PC-9 (cell line): Measurements from ENCODE around the gene ABHD16B. TPM values are rescaled to one million over a fixed set of nuclear protein-coding genes. Genes with fewer than 3 reads are reported as not detected.

Experiments
- BruUV-seq: library from RNA; stranded (reverse); fragments of 400-500 nt; replicated peaks from 2 replicates; lab custom pipeline; 2021; lab: Mats Ljungman, UMichigan
- CTCF ChIA-PET: fragments of 300-600 bp; sonication (Branson Sonifier 250); formaldehyde crosslinking; loops from one replicate; lab custom pipeline; 2022; ENCODE audit warnings: antibody characterized with exemption; lab: Charles Lee
- POLR2A ChIA-PET: fragments of 300-600 bp; sonication (Branson Sonifier 250); formaldehyde crosslinking; loops from one replicate; lab custom pipeline; 2022; ENCODE audit warnings: antibody characterized with exemption; ENCODE audit not compliant: unreplicated experiment; lab: Charles Lee
- DNase-seq, 2 experiments: peaks; one replicate each; pipeline versions ENCODE4 v3.0.0 to v3.0.0-alpha.2; 2015 to 2022; ENCODE audit warnings: mixed read lengths in 1 of 2
- H2AFZ ChIP-seq: fragments of 200-600 bp; sonication (generic); 2 replicates; pipeline ENCODE4 v1.8.1; 2017; ENCODE audit warnings: antibody characterized with exemption
- H3F3A ChIP-seq: fragments of 200-600 bp; sonication (generic); 2 replicates; pipeline ENCODE4 v1.8.1; 2017; ENCODE audit warnings: antibody characterized with exemption, mild to moderate bottlenecking, low read depth; ENCODE audit not compliant: insufficient read depth
- H3K27ac ChIP-seq: fragments of 200-600 bp; sonication (generic); 2 replicates; pipeline ENCODE4 v1.6.1; 2016; ENCODE audit warnings: mixed run types
- H3K27me3 ChIP-seq: fragments of 200-600 bp; sonication (generic); 2 replicates; pipeline ENCODE4 v1.6.1; 2016; ENCODE audit warnings: low read depth, mixed run types; ENCODE audit not compliant: insufficient read depth
- H3K36me3 ChIP-seq: fragments of 200-600 bp; sonication (generic); 2 replicates; pipeline ENCODE4 v1.6.1; 2016; ENCODE audit warnings: low read depth, mixed run types
- H3K4me1 ChIP-seq: fragments of 200-600 bp; sonication (generic); replicated peaks from 2 replicates; pipeline ENCODE4 v1.6.1; 2016; ENCODE audit warnings: mixed run types; ENCODE audit not compliant: insufficient read depth
- H3K4me2 ChIP-seq: fragments of 200-600 bp; sonication (generic); 2 replicates; pipeline ENCODE4 v1.6.1; 2017; ENCODE audit warnings: mixed run types
- H3K4me3 ChIP-seq: fragments of 200-600 bp; sonication (generic); 2 replicates; pipeline ENCODE4 v1.6.1; 2016; ENCODE audit warnings: mixed run types
- H3K79me2 ChIP-seq: fragments of 200-600 bp; sonication (generic); 2 replicates; pipeline ENCODE4 v1.6.1; 2017; ENCODE audit warnings: low read depth, mixed run types
- H3K9me2 ChIP-seq: fragments of 200-600 bp; sonication (generic); 2 replicates; pipeline ENCODE4 v1.8.1; 2017; ENCODE audit warnings: mild to moderate bottlenecking; ENCODE audit not compliant: insufficient read depth
- H3K9me3 ChIP-seq: fragments of 200-600 bp; sonication (generic); 2 replicates; pipeline ENCODE4 v1.8.1; 2016; ENCODE audit warnings: low read depth; ENCODE audit not compliant: insufficient read depth
- H4K20me1 ChIP-seq: fragments of 200-600 bp; sonication (generic); 2 replicates; pipeline ENCODE4 v1.8.1; 2017; ENCODE audit not compliant: insufficient read depth
- CTCF ChIP-seq: fragments of 200-600 bp; sonication (generic); conservative IDR thresholded peaks from 2 replicates; pipeline ENCODE4 v1.6.1; 2017; ENCODE audit warnings: mixed run types, antibody characterized with exemption, mild to moderate bottlenecking, moderate library complexity
- EZH2 ChIP-seq: fragments of 200-600 bp; sonication (generic); IDR thresholded peaks from 2 replicates; pipeline ENCODE4 v1.8.0; 2017; ENCODE audit warnings: antibody characterized with exemption, low read depth
- intact Hi-C: fragments of 100-400 bp; cut with micrococcal nuclease; formaldehyde crosslinking; loops from one replicate; pipeline ENCODE4 v1.10.0; 2022; ENCODE audit not compliant: unreplicated experiment
- total RNA-seq: library from RNA; stranded (reverse); gene quantifications from 2 replicates; pipeline ENCODE4 v1.2.3, GENCODE V29; 2021

The ABHD16B gene
- total RNA-seq, 1 experiment from 2014 or later = not detected

DNA sequence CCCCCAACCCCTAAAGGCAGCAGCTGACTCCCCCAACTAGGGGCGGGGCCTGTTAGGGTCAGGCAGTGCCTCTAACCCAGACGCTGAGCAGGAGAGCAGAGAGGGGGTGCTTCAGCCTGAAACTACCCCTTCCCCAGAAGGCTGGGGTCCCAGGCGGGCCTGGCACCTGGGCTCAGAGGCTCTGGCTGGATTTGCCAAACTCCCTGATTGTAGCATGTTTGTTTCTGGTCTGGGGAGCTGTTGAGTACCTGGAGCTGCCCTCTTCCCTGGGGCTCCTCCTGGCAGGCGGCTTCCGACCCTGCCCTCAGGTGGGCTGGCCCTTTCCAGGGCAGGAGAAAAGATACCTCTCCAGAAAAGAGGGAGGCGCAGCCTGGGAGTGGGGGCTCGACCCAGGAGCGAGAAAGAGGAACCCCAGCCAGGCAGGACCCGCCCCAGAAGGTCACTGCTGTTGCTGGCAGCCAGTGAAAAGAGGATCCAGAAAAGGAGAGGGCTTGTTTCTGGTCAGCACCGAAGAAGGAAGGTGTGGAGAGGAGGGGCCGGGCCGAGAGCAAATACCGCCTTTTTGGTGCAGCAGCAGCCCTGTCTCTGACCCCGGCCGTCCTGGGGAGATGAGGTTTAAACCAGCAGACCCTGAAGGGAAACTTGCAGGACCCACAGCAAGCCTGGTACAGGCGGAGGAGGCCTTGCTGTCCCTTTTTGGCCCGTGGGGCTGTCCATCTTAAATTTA, 810 bp upstream of the ABHD16B start:
- H3K9me3 ChIP-seq = no peaks in the 10 kb centered on the region
- intact Hi-C loops = loop anchor here (10.0 kb wide), 1 partner anchor 204 kb away; the partner anchor contains the start of gene TCEA2
- no peak overlapping the region for H2AFZ ChIP-seq
- no peak overlapping the region for H3K4me2 ChIP-seq
- ChIA-PET CTCF (no interaction called here), POLR2A (no interaction called here)
- H4K20me1 ChIP-seq = peaks cover 12% of the 10 kb centered on the region
- no peaks in the 10 kb centered on the region for H3K36me3 ChIP-seq
- H3K79me2 ChIP-seq = peaks cover 26% of the 10 kb centered on the region
- H3F3A ChIP-seq = peaks cover 58% of the 10 kb centered on the region
- H3K27me3 ChIP-seq = no peaks in the 10 kb centered on the region
- no peaks in the 10 kb centered on the region for H3K9me2 ChIP-seq
- TF ChIP-seq CTCF (no peak), EZH2 (no peak)
- no peak overlapping the region for H3K27ac ChIP-seq
- no peak overlapping the region for H3K4me3 ChIP-seq
- BruUV-seq = no TSS peak
- H3K4me1 ChIP-seq = peaks cover 8% of the 10 kb centered on the region
- no peak for DNase-seq

DNA sequence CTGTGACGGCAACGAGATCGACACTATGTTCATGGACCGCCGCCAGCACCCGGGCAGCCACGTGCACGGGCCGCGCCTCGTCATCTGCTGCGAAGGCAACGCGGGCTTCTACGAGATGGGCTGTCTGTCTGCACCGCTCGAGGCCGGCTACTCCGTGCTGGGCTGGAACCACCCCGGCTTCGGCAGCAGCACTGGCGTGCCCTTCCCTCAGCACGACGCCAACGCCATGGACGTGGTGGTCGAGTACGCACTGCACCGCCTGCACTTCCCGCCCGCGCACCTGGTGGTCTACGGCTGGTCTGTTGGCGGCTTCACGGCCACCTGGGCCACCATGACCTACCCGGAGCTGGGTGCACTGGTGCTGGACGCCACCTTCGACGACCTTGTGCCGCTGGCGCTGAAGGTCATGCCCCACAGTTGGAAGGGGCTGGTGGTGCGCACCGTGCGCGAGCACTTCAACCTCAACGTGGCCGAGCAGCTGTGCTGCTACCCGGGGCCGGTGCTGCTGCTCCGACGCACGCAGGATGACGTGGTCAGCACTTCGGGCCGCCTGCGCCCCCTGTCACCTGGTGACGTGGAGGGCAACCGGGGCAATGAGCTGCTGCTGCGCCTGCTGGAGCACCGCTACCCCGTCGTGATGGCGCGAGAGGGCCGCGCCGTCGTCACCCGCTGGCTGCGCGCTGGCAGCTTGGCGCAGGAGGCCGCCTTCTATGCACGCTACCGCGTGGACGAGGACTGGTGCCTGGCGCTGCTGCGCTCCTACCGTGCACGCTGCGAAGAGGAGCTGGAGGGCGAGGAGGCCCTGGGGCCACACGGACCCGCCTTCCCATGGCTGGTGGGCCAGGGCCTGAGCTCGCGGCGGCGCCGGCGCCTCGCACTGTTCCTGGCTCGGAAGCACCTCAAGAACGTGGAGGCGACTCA, 943 bp downstream of the ABHD16B start:
- no peak overlapping the region for H3K4me3 ChIP-seq
- POLR2A ChIA-PET = no interaction called here
- H3F3A ChIP-seq = peaks cover 56% of the 10 kb centered on the region
- no peak overlapping the region for H3K4me2 ChIP-seq
- no peaks in the 10 kb centered on the region for H3K27me3 ChIP-seq
- H2AFZ ChIP-seq = no peak overlapping the region
- TF ChIP-seq CTCF (no peak), EZH2 (no peak)
- no peaks in the 10 kb centered on the region for H3K9me2 ChIP-seq
- H4K20me1 ChIP-seq = peaks cover 14% of the 10 kb centered on the region
- H3K27ac ChIP-seq = no peak overlapping the region
- no peaks in the 10 kb centered on the region; the same call in 1 of the 2 replicates for H3K36me3 ChIP-seq
- CTCF ChIA-PET = no interaction called here
- intact Hi-C loops = loop anchor here (10.0 kb wide), 1 partner anchor 203 kb away; the partner anchor contains the start of gene TCEA2
- BruUV-seq = no TSS peak
- DNase-seq = no peak
- peaks cover 43% of the 10 kb centered on the region for H3K79me2 ChIP-seq
- no peaks in the 10 kb centered on the region for H3K9me3 ChIP-seq
- peaks cover 21% of the 10 kb centered on the region for H3K4me1 ChIP-seq

DNA sequence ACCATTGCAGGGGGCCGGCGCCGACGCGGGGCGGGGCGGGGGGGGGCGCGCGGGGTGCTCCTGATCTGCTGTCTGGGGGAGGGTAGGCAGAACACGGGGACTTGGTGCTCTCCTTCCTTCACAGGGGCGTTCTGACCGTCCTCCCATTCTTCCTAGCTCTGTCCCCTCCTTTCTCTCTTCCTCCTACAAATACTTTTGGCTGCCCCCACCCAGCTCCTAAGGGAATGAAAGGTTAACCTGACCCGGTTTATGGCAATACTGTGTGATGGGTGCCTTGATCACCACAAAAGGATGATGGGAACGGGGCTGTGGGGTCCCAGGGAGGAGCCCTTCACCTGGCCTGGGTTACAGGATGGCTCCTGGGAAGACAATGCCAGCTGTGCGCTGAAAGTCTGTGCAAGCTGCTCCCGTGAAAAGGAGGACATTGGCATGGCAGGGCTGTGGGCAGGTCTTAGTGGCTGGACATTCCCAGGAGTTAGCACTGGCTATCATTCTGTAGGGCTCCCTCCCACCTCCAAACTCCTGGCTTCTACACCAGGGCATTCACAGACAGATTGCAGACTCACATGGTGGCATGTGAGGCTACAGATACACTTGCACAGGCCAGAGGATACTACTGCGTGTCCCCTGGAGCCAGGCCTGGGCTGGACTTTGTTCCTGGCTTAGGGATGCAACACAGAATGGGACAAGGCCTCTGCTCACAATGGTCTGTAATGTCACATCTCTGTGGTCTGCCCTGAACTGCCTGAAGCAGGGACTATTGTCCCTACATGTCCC, 1.9 kb downstream of the ABHD16B start:
- Histone ChIP-seq H4K20me1 (peaks cover 20% of the 10 kb centered on the region), H2AFZ (peak overlapping the region; percentile 83; the same call in 1 of the 2 replicates), H3K4me2 (peak overlapping the region; percentile 91), H3K27ac (peak overlapping the region; percentile 88), H3K9me3 (no peaks in the 10 kb centered on the region), H3K4me3 (peak overlapping the region; percentile 77), H3K27me3 (no peaks in the 10 kb centered on the region), H3K9me2 (no peaks in the 10 kb centered on the region), H3K36me3 (peaks cover 4% of the 10 kb centered on the region), H3F3A (peaks cover 54% of the 10 kb centered on the region), H3K79me2 (peaks cover 53% of the 10 kb centered on the region), H3K4me1 (peaks cover 28% of the 10 kb centered on the region)
- POLR2A ChIA-PET = no interaction called here
- intact Hi-C loops = loop anchor here (10.0 kb wide), 1 partner anchor 202 kb away; the partner anchor contains the start of gene TCEA2
- CTCF ChIA-PET = interaction anchor here (0.6 to 0.9 kb wide), 5 partner anchors 53 to 326 kb away, joined by 3 to 6 read pairs (median 4); partner anchors contain the start of gene PTK6
- BruUV-seq = no TSS peak
- TF ChIP-seq CTCF (no peak), EZH2 (no peak)
- DNase-seq = no peak
